SK-N-MC (cell line): ENCODE results near the gene SNX21.

Source experiments
- DNase-seq: peaks from one replicate; pipeline ENCODE4 v3.0.0-alpha.2; 2011; ENCODE audit warnings: low read depth, low spot score
- H3K27ac ChIP-seq: fragments of 200-600 bp; sonication (generic); 2 replicates; pipeline ENCODE4 v1.5.1; 2016; ENCODE audit warnings: mixed run types
- H3K36me3 ChIP-seq: fragments of 200-600 bp; sonication (generic); 2 replicates; pipeline ENCODE4 v1.6.1; 2017; ENCODE audit warnings: antibody characterized with exemption, low read length, mixed read lengths; ENCODE audit not compliant: insufficient read depth
- H3K4me3 ChIP-seq: fragments of 200-600 bp; sonication (generic); 2 replicates; pipeline ENCODE4 v1.5.1; 2016
- H3K9ac ChIP-seq: fragments of 200-600 bp; sonication (generic); 2 replicates; pipeline ENCODE4 v1.8.0; 2017; ENCODE audit warnings: mixed run types, mixed read lengths; ENCODE audit not compliant: insufficient read length
- H3K9me3 ChIP-seq: fragments of 200-600 bp; sonication (generic); 2 replicates; pipeline ENCODE4 v1.6.1; 2017; ENCODE audit warnings: low read depth, mild to moderate bottlenecking, antibody characterized with exemption, low read length, moderate library complexity, mixed read lengths
- EZH2 ChIP-seq: fragments of 200-600 bp; sonication (generic); IDR thresholded peaks from one replicate; pipeline ENCODE4 v1.6.1; 2017; ENCODE audit warnings: antibody characterized with exemption
- FOXP2 ChIP-seq: optimal IDR thresholded peaks from 2 replicates; pipeline ENCODE3; 2011; ENCODE audit warnings: mild to moderate bottlenecking, moderate library complexity; ENCODE audit not compliant: insufficient read depth; ENCODE audit errors: extremely low read length, control extremely low read depth
- POLR2AphosphoS5 ChIP-seq: IDR thresholded peaks from 2 replicates; pipeline ENCODE4 v1.6.1; 2012; ENCODE audit warnings: mild to moderate bottlenecking, low read depth, low read length, borderline replicate concordance

SNX21 gene

GRCh38 chr20:45810191-45810970 is 23.2 kb upstream of the SNX21 start:
- Histone ChIP-seq H3K9ac (no peak overlapping the region), H3K27ac (no peak overlapping the region), H3K4me3 (no peak overlapping the region), H3K36me3 (peaks cover 71% of the 10 kb centered on the region), H3K9me3 (no peaks in the 10 kb centered on the region)
- no peak for DNase-seq
- TF ChIP-seq EZH2: no peak
- TF ChIP-seq FOXP2: no peak
- TF ChIP-seq POLR2AphosphoS5: no peak

- Histone ChIP-seq H3K4me3 (peak within 1 kb of the TSS; percentile 91), H3K9ac (peak within 1 kb of the TSS; percentile 95), H3K36me3 (peaks cover 76% of the 10 kb centered on the region), H3K27ac (peak within 1 kb of the TSS; percentile 79), H3K9me3 (no peaks in the 10 kb centered on the region)
- peak; percentile 89 for DNase-seq
- no peak for TF ChIP-seq FOXP2
- peak; percentile 62; the same call in 1 of the 2 replicates for TF ChIP-seq POLR2AphosphoS5
Observed at GRCh38 chr20:45812157-45813005, 21.2 kb upstream of the SNX21 start, which contains the start of gene UBE2C. Gene UBE2C (plus strand): TSS chr20:45812644. CDS start chr20:45812696, 52 bp downstream.

- Histone ChIP-seq H3K36me3 (peaks cover 76% of the 10 kb centered on the region), H3K4me3 (peak overlapping the region; percentile 91), H3K27ac (peak overlapping the region; percentile 79), H3K9ac (peak overlapping the region; percentile 95), H3K9me3 (no peaks in the 10 kb centered on the region)
- TF ChIP-seq POLR2AphosphoS5 (no peak), EZH2 (no peak), FOXP2 (no peak)
- no peak for DNase-seq
Observed at GRCh38 chr20:45813006-45813340, 20.6 kb upstream of the SNX21 start.

GRCh38 chr20:45813489-45813888 is 20.1 kb upstream of the SNX21 start:
- TF ChIP-seq FOXP2: no peak
- TF ChIP-seq POLR2AphosphoS5: no peak
- Histone ChIP-seq H3K27ac (peak overlapping the region; percentile 79), H3K36me3 (peaks cover 74% of the 10 kb centered on the region), H3K4me3 (peak overlapping the region; percentile 91), H3K9ac (peak overlapping the region; percentile 95), H3K9me3 (no peaks in the 10 kb centered on the region)
- no peak for DNase-seq

- no peak for TF ChIP-seq EZH2
- TF ChIP-seq POLR2AphosphoS5: no peak
- no peak for TF ChIP-seq FOXP2
- H3K4me3 ChIP-seq: peak overlapping the region; percentile 36; the same call in 1 of the 2 replicates
- no peak for DNase-seq
- peak overlapping the region; percentile 62 for H3K9ac ChIP-seq
- no peaks in the 10 kb centered on the region for H3K9me3 ChIP-seq
- peaks cover 66% of the 10 kb centered on the region for H3K36me3 ChIP-seq
- no peak overlapping the region for H3K27ac ChIP-seq
Observed at GRCh38 chr20:45814314-45814713, 19.3 kb upstream of the SNX21 start.

- no peaks in the 10 kb centered on the region for H3K9me3 ChIP-seq
- no peak overlapping the region for H3K4me3 ChIP-seq
- H3K36me3 ChIP-seq: peaks cover 40% of the 10 kb centered on the region
- TF ChIP-seq EZH2 (no peak), FOXP2 (no peak), POLR2AphosphoS5 (no peak)
- H3K9ac ChIP-seq: no peak overlapping the region
- DNase-seq: no peak
- H3K27ac ChIP-seq: no peak overlapping the region
Observed at GRCh38 chr20:45816951-45817350, 16.6 kb upstream of the SNX21 start.

- H3K27ac ChIP-seq: no peak overlapping the region
- no peak overlapping the region for H3K9ac ChIP-seq
- DNase-seq: no peak
- no peak overlapping the region for H3K4me3 ChIP-seq
- H3K36me3 ChIP-seq: peaks cover 39% of the 10 kb centered on the region
- H3K9me3 ChIP-seq: no peaks in the 10 kb centered on the region
- TF ChIP-seq POLR2AphosphoS5 (no peak), EZH2 (no peak), FOXP2 (no peak)
Observed at GRCh38 chr20:45817376-45818194, 16.0 kb upstream of the SNX21 start.
